GM12892 (cell line): ENCODE results near the gene CLCN1.

Experiments used
- POLR2A ChIP-seq: IDR thresholded peaks from 2 replicates; pipeline ENCODE4 v1.6.1; 2011; ENCODE audit warnings: low read depth, low read length, control low read depth
- POLR2AphosphoS5 ChIP-seq: IDR thresholded peaks from 2 replicates; pipeline ENCODE4 v1.6.1; 2011; ENCODE audit warnings: low read depth, low read length, control low read depth

- TF ChIP-seq POLR2AphosphoS5 (no peak), POLR2A (no peak)
Observed at GRCh38 chr7:143381427-143382125, 65.7 kb downstream of the CLCN1 start.
